Measurements from ENCODE around the gene ZNF780B. TPM values are rescaled to one million over a fixed set of nuclear protein-coding genes. Genes with fewer than 3 reads are reported as not detected.

ZNF780B gene
- total and polyA plus RNA-seq, 2 donors (not counting 3 experiments of a cell fraction or from before 2014, with no cell fraction given), result 2.6 to 13.5 TPM

- Histone ChIP-seq H3K9me1 (replicated peaks; ENCODE audit: control insufficient read depth, extremely low read depth, insufficient read depth, low read length) (no peaks in the 10 kb centered on the region), H3K4me2 (ENCODE audit: insufficient read depth, low read length) (no peak overlapping the region), H3K9ac (replicated peaks; ENCODE audit: extremely low read depth, insufficient read depth, low read length) (no peak overlapping the region), H4K20me1 (replicated peaks; ENCODE audit: control insufficient read depth, extremely low read depth, insufficient read depth, low read length) (no peaks in the 10 kb centered on the region), H3K4me3 (replicated peaks in 1 of 3; ENCODE audit: insufficient read depth in 1 of 3, low read depth in 1 of 3, low read length in 3 of 3) (no peak overlapping the region), H3K9me3 (replicated peaks; ENCODE audit: control insufficient read depth, insufficient read depth, low read length) (no peaks in the 10 kb centered on the region), H3K4me1 (ENCODE audit: control insufficient read depth, extremely low read depth, insufficient read depth, low read length) (no peaks in the 10 kb centered on the region), H3K27me3 (ENCODE audit: control insufficient read depth in 2 of 2, insufficient read depth in 2 of 2, low read length in 2 of 2) (peaks cover 0 to 4% of the 10 kb centered on the region in 2 experiments), H3K79me2 (ENCODE audit: control insufficient read depth, insufficient read depth, low read length) (no peaks in the 10 kb centered on the region), H2AFZ (ENCODE audit: low read depth, low read length) (no peak overlapping the region), H3K36me3 (ENCODE audit: control insufficient read depth in 2 of 2, extremely low read depth in 1 of 2, insufficient read depth in 2 of 2, low read length in 2 of 2) (no peaks in the 10 kb centered on the region), H3K27ac (ENCODE audit: insufficient read depth, low read depth, low read length) (no peak overlapping the region)
- no TSS peak for BruUV-seq (replicated peaks)
- POLR2A ChIA-PET, result no interaction called here
- TF ChIP-seq POLR2AphosphoS5 (IDR thresholded peaks at IDR 0.05; ENCODE audit: insufficient read depth, low read depth, low read length) (no peak), GATA2 (IDR thresholded peaks at IDR 0.05; ENCODE audit: insufficient read depth, insufficient read length, low read depth, low read length) (no peak), FOS (IDR thresholded peaks at IDR 0.05; ENCODE audit: borderline replicate concordance, insufficient read depth, low read length) (no peak), JUN (IDR thresholded peaks at IDR 0.05; ENCODE audit: borderline replicate concordance, insufficient read depth, insufficient read length, low read depth) (no peak), MYC (IDR thresholded peaks at IDR 0.05; ENCODE audit: low read depth, low read length) (no peak)
- TF ChIP-seq, protein P1, sequence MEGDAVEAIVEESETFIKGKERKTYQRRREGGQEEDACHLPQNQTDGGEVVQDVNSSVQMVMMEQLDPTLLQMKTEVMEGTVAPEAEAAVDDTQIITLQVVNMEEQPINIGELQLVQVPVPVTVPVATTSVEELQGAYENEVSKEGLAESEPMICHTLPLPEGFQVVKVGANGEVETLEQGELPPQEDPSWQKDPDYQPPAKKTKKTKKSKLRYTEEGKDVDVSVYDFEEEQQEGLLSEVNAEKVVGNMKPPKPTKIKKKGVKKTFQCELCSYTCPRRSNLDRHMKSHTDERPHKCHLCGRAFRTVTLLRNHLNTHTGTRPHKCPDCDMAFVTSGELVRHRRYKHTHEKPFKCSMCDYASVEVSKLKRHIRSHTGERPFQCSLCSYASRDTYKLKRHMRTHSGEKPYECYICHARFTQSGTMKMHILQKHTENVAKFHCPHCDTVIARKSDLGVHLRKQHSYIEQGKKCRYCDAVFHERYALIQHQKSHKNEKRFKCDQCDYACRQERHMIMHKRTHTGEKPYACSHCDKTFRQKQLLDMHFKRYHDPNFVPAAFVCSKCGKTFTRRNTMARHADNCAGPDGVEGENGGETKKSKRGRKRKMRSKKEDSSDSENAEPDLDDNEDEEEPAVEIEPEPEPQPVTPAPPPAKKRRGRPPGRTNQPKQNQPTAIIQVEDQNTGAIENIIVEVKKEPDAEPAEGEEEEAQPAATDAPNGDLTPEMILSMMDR (IDR thresholded peaks at IDR 0.05; ENCODE audit: extremely low read depth in 1 of 2, insufficient read depth in 1 of 2, low read depth in 1 of 2, low read length in 2 of 2), result no peak
- TF ChIP-seq, protein P2, sequence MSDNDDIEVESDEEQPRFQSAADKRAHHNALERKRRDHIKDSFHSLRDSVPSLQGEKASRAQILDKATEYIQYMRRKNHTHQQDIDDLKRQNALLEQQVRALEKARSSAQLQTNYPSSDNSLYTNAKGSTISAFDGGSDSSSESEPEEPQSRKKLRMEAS (IDR thresholded peaks at IDR 0.05; ENCODE audit: insufficient read depth, insufficient read length), result no peak
- intact Hi-C loops (cut with micrococcal nuclease) (no loop called here), dilution Hi-C loops (cut with MboI; ENCODE audit: extremely low pct_ligation_motif_present, low sequenced_read_pairs) (no loop called here)
- no peak for DNase-seq (ENCODE audit: low read depth, low spot score)
- CTCF ChIA-PET, result interaction anchor here (0.6 to 0.9 kb wide), 2 partner anchors 8 to 1723 kb away, joined by 3 read pairs; no protein-coding TSS in a partner anchor
- FAIRE-seq, result no peak
Measured at GRCh38 chr19:40103600-40103999, 47.6 kb upstream of the ZNF780B start.
